Fibroblast of pulmonary artery (primary cell): ENCODE results near the gene HELLS.

Source experiments
- DNase-seq: peaks from one replicate; pipeline ENCODE4 v3.0.0-alpha.2; 2010; ENCODE audit warnings: low read depth
- H3K4me3 ChIP-seq: replicated peaks from 2 replicates; pipeline ENCODE4 v1.5.1; 2011; ENCODE audit warnings: low read depth, mild to moderate bottlenecking, control low read depth, low read length, moderate library complexity
- TF ChIP-seq, protein P1 (sequence below): IDR thresholded peaks from 2 replicates; pipeline ENCODE4 v1.5.1; 2011; ENCODE audit warnings: mild to moderate bottlenecking, control low read depth, low read length, inconsistent platforms; ENCODE audit errors: missing control alignments

The HELLS gene

DNA sequence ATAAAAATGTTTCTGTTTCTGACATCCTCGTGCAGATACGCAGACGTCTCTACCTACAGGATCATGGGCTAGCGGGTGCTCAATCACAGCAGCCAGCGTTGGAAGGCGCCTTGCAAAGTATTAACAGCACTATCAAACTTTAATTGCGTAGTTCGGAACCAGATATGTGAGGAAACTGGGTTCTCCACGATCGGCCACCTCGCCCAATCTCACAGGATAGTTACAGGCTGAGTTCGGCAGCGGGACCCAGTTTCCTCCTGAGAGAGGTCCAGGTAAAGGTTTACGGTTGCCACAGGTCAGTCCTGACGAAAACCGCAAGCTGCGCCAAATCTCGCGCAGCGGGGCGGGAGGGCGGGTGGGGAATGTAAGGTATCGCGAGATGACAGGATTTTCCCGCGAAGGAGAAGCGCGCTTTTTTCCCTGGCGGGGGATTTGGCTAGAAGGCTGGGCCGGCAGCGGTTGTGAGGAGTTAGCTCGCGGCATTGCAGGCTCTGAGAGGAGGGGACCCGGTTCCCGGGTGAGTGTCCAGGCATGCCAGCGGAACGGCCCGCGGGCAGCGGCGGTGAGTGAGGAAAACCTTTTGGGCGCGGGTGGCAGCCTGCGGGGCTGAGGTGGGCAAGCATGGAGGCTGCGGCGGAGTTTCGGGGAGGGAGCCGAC lies at the start of gene HELLS:
TSS of gene HELLS (plus strand) at position 398 of the 658 bp plus-strand sequence. CDS start at position 532, 134 bp downstream.
- DNase-seq, result peak; percentile 87
- TF ChIP-seq, protein P1, sequence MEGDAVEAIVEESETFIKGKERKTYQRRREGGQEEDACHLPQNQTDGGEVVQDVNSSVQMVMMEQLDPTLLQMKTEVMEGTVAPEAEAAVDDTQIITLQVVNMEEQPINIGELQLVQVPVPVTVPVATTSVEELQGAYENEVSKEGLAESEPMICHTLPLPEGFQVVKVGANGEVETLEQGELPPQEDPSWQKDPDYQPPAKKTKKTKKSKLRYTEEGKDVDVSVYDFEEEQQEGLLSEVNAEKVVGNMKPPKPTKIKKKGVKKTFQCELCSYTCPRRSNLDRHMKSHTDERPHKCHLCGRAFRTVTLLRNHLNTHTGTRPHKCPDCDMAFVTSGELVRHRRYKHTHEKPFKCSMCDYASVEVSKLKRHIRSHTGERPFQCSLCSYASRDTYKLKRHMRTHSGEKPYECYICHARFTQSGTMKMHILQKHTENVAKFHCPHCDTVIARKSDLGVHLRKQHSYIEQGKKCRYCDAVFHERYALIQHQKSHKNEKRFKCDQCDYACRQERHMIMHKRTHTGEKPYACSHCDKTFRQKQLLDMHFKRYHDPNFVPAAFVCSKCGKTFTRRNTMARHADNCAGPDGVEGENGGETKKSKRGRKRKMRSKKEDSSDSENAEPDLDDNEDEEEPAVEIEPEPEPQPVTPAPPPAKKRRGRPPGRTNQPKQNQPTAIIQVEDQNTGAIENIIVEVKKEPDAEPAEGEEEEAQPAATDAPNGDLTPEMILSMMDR, result no peak
- H3K4me3 ChIP-seq, result peak within 1 kb of the TSS; percentile 94

DNA sequence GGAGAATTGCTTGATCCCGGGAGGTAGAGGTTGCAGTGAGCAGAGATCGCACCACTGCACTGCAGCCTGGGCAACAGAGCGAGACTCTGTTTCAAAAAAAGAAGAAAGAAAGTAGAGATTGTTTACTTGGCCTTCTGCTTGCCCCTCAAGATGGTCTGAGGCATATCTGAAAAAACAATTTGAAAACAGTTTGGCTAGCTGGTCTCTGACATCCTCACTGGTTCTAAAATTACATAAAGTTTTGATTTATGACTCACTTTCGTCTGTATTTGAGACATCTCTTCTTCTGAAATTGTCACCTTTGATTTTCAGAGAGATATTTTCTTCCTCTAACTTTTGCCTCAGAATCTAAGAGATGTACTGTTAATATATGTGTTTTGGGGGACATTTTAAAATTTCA lies 49.6 kb upstream of the HELLS start:
- no peak overlapping the region for H3K4me3 ChIP-seq
- TF ChIP-seq, protein P1, result no peak
- DNase-seq, result peak; percentile 7

GRCh38 chr10:94496646-94497045 lies 48.9 kb upstream of the HELLS start:
- H3K4me3 ChIP-seq, result no peak overlapping the region
- TF ChIP-seq, protein P1, result no peak
- no peak for DNase-seq

GRCh38 chr10:94500063-94500462 lies 45.5 kb upstream of the HELLS start:
- TF ChIP-seq, protein P1, result peak; percentile 60
- no peak overlapping the region for H3K4me3 ChIP-seq
- DNase-seq, result peak; percentile 22

GRCh38 chr10:94521276-94522250 lies 24.0 kb upstream of the HELLS start:
- no peak for DNase-seq
- TF ChIP-seq, protein P1, result no peak
- no peak overlapping the region for H3K4me3 ChIP-seq

- TF ChIP-seq, protein P1, result no peak
- H3K4me3 ChIP-seq, result no peak overlapping the region
- peak; percentile 24 for DNase-seq
Measured at GRCh38 chr10:94524146-94524545, 21.4 kb upstream of the HELLS start.
